A549 (cell line): ENCODE measurements around the gene CRYGB. TPM values are rescaled to one million over a fixed set of nuclear protein-coding genes. Genes with fewer than 3 reads are reported as not detected.

Source experiments
- ATAC-seq, 2 experiments: fragments of 200-7000 bp in 1 of 2; fragments of >200 bp in 1 of 2; cut with Nextera tagmentation in 1 of 2; cut with Tn5 transposase in 1 of 2; 3 replicates each; pipeline versions ENCODE4 v1.8.0 to v1.9.1; 2018 to 2020; ENCODE audit warnings: mild to moderate bottlenecking in 1 of 2, moderate library complexity in 1 of 2
- CTCF ChIA-PET: fragments of 300-600 bp; sonication (Branson Sonifier 250); formaldehyde crosslinking; extraction: SDS; loops from one replicate; lab custom pipeline; 2021; ENCODE audit warnings: antibody characterized with exemption, inconsistent platforms; lab: Yijun Ruan, JAX
- POLR2A ChIA-PET: fragments of 350-600 bp; formaldehyde crosslinking; extraction: SDS; loops from one replicate; lab custom pipeline; 2021; ENCODE audit warnings: antibody characterized with exemption, inconsistent platforms; lab: Yijun Ruan, JAX
- DNase-seq, 2 experiments: peaks; one replicate each; pipeline versions ENCODE4 v3.0.0 to v3.0.0-alpha.2; 2011 to 2016; ENCODE audit warnings: low read depth in 1 of 2, low spot score in 1 of 2
- FAIRE-seq: peaks from 2 replicates; lab custom pipeline; 2011; peaks lifted over from hg19 to GRCh38; lab: Jason Lieb, UNC
- H3K27ac ChIP-seq, 2 experiments: fragments of >200 bp; sonication (Bioruptor Twin); formaldehyde crosslinking; 3 replicates each; pipeline ENCODE4 v1.5.1; 2016 to 2017
- H3K4me1 ChIP-seq: fragments of >200 bp; sonication (Bioruptor Twin); formaldehyde crosslinking; 3 replicates; pipeline ENCODE4 v1.6.1; 2016
- H3K4me2 ChIP-seq: fragments of >200 bp; sonication (Bioruptor Twin); formaldehyde crosslinking; 3 replicates; pipeline ENCODE4 v1.6.1; 2016
- H3K4me3 ChIP-seq: fragments of >200 bp; sonication (Bioruptor Twin); formaldehyde crosslinking; 3 replicates; pipeline ENCODE4 v1.5.1; 2016
- H3K9me3 ChIP-seq: fragments of >200 bp; sonication (Bioruptor Twin); formaldehyde crosslinking; 3 replicates; pipeline ENCODE4 v1.6.1; 2016
- BHLHE40 ChIP-seq: IDR thresholded peaks from 2 replicates; pipeline ENCODE4 v1.6.1; 2012; ENCODE audit warnings: low read depth, low read length, inconsistent platforms
- CBX2 ChIP-seq: fragments of 200-600 bp; sonication (generic); IDR thresholded peaks from 2 replicates; pipeline ENCODE4 v1.6.1; 2016; ENCODE audit warnings: low read depth, mild to moderate bottlenecking, borderline replicate concordance
- CEBPB ChIP-seq, 2 experiments: fragments of >200 bp in 1 of 2; sonication (Bioruptor Twin) in 1 of 2; formaldehyde crosslinking in 1 of 2; IDR thresholded peaks; 2 replicates each; pipeline ENCODE4 v1.6.1; 2012 to 2016
- CHD2 ChIP-seq: fragments of 150-350 bp; IDR thresholded peaks from 2 replicates; pipeline ENCODE4 v1.6.1; 2014; ENCODE audit warnings: low read length; ENCODE audit not compliant: partially characterized antibody
- CHD4 ChIP-seq: fragments of 200-600 bp; sonication (generic); IDR thresholded peaks from 2 replicates; pipeline ENCODE4 v1.6.1; 2016; ENCODE audit warnings: antibody characterized with exemption, mild to moderate bottlenecking, borderline replicate concordance
- ESRRA ChIP-seq: fragments of 150-350 bp; IDR thresholded peaks from 2 replicates; pipeline ENCODE4 v1.6.1; 2014; ENCODE audit warnings: mild to moderate bottlenecking, low read length, borderline replicate concordance
- HDAC2 ChIP-seq: fragments of 200-600 bp; sonication (generic); IDR thresholded peaks from 2 replicates; pipeline ENCODE4 v1.6.1; 2016
- HEYL ChIP-seq: fragments of 250-450 bp; sonication (Bioruptor Pico); IDR thresholded peaks from 2 replicates; pipeline ENCODE4 v1.8.0; 2021; ENCODE audit warnings: mild to moderate bottlenecking, moderate library complexity
- JUNB ChIP-seq: fragments of >200 bp; sonication (Bioruptor Twin); formaldehyde crosslinking; IDR thresholded peaks from 2 replicates; pipeline ENCODE4 v1.6.1; 2016
- KDM5A ChIP-seq: fragments of 200-600 bp; sonication (generic); IDR thresholded peaks from 2 replicates; pipeline ENCODE4 v1.6.1; 2016; ENCODE audit warnings: antibody characterized with exemption, mild to moderate bottlenecking
- NFE2L2 ChIP-seq: fragments of 150-350 bp; conservative IDR thresholded peaks from 2 replicates; pipeline ENCODE4 v1.6.1; 2014; ENCODE audit warnings: low read length
- NR3C1 ChIP-seq: fragments of >200 bp; sonication (Bioruptor Twin); formaldehyde crosslinking; IDR thresholded peaks from 3 replicates; pipeline ENCODE4 v1.6.1; 2017
- PHF8 ChIP-seq: fragments of 200-600 bp; sonication (generic); IDR thresholded peaks from 2 replicates; pipeline ENCODE4 v1.6.1; 2016; ENCODE audit warnings: low read depth, mild to moderate bottlenecking, antibody characterized with exemption, moderate library complexity, borderline replicate concordance
- POLR2A ChIP-seq: IDR thresholded peaks from 2 replicates; pipeline ENCODE4 v1.6.1; 2012; ENCODE audit warnings: mild to moderate bottlenecking, low read length
- POLR2AphosphoS2 ChIP-seq: conservative IDR thresholded peaks from 2 replicates; pipeline ENCODE4 v1.6.1; 2012; ENCODE audit warnings: low read length, improper control_type of control experiment, inconsistent platforms
- RFX5 ChIP-seq: fragments of 450-650 bp; IDR thresholded peaks from 2 replicates; pipeline ENCODE4 v1.7.1; 2014; ENCODE audit warnings: antibody characterized with exemption, mild to moderate bottlenecking, moderate library complexity
- RNF2 ChIP-seq: fragments of 200-600 bp; sonication (generic); IDR thresholded peaks from 2 replicates; pipeline ENCODE4 v1.6.1; 2016; ENCODE audit warnings: low read depth, mild to moderate bottlenecking, antibody characterized with exemption, moderate library complexity, borderline replicate concordance
- SMC3 ChIP-seq: fragments of >200 bp; sonication (Bioruptor Twin); formaldehyde crosslinking; IDR thresholded peaks from 3 replicates; pipeline ENCODE4 v1.6.1; 2018; ENCODE audit warnings: inconsistent platforms
- TFCP2L1 ChIP-seq: fragments of 250-450 bp; sonication (Bioruptor Pico); IDR thresholded peaks from 2 replicates; pipeline ENCODE4 v1.5.0; 2021; ENCODE audit warnings: mild to moderate bottlenecking
- TP53 ChIP-seq: fragments of 250-450 bp; sonication (Bioruptor Pico); IDR thresholded peaks from 2 replicates; pipeline ENCODE4 v1.5.0; 2021; ENCODE audit warnings: mild to moderate bottlenecking, moderate library complexity
- ZFP36 ChIP-seq: fragments of 450-650 bp; IDR thresholded peaks from 2 replicates; pipeline ENCODE4 v1.6.1; 2014; ENCODE audit warnings: borderline replicate concordance; ENCODE audit not compliant: partially characterized antibody
- WGBS: methylation state at CpG from one replicate; pipeline ENCODE4 v1.1.6; 2017; ENCODE audit errors: missing lambda C conversion rate; 5-methylcytosine and 5-hydroxymethylcytosine counted together
- polyA plus RNA-seq, 4 experiments: library from polyadenylated mRNA; depleted of rRNA in 3 of 4; stranded (reverse); fragments of >200 nt; fragmentation: RNase III in 1 of 4; extraction: RNeasy Plus Mini Kit Qiagen cat#74134 plus additional on column Dnase treatment in 1 of 4; gene quantifications; 2 replicates in 3 of 4; 3 replicates in 1 of 4; pipeline ENCODE4 v1.2.3, GENCODE V29; 2011 to 2017
- TF ChIP-seq, protein P1 (sequence below): fragments of >200 bp; sonication (Bioruptor Twin); formaldehyde crosslinking; IDR thresholded peaks from 2 replicates; pipeline ENCODE4 v1.6.1; 2016
- TF ChIP-seq, protein P2 (sequence below): fragments of 150-350 bp; IDR thresholded peaks from 2 replicates; pipeline ENCODE4 v1.6.1; 2014; ENCODE audit warnings: low read depth, mild to moderate bottlenecking, low read length
- TF ChIP-seq, protein P3 (sequence below): fragments of 250-450 bp; sonication (Bioruptor Pico); IDR thresholded peaks from 2 replicates; pipeline ENCODE4 v1.5.0; 2020; ENCODE audit warnings: low read depth, mild to moderate bottlenecking, moderate library complexity
- TF ChIP-seq, protein P4 (sequence below): IDR thresholded peaks from 2 replicates; pipeline ENCODE4 v1.6.1; 2012; ENCODE audit warnings: low read depth, borderline replicate concordance
- TF ChIP-seq, protein P5 (sequence below): fragments of >200 bp; sonication (Bioruptor Twin); formaldehyde crosslinking; IDR thresholded peaks from 3 replicates; pipeline ENCODE4 v1.6.1; 2016

Gene CRYGB
- polyA plus RNA-seq, 2 of the 4 experiments (the other 2 are of a cell fraction), result not detected

DNA sequence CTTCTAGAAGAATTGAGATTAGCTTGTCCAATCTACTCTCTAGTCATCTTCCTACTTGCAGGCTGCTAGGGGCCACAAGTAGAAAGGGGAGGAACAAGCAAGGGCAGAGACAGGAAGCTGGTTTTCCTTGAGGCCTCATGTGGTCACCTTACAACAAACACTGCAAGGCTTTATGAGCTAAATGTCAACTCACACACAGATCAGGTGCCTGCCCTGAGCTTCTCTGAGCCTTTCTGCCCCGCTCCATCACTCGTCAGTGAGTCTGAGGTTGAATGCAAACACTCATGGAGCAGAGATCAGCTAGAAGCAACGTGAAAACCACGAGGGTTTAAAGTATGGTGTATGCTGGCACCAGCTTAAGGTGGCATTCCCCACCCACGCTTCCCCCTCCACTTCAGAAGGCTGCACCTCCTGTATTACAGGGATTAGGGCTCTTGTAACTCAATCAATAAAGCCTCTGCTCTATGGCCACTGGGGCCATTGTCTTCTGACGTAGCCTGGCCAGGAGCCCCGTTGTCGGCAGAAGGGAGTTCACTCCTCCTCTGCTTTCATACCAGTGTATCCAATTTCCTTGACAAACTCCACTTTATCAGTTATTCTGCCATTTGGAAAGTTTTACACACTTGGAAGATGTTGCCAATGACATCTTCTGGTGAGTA, 10.9 kb downstream of the CRYGB start:
- TF ChIP-seq CHD4, result no peak
- ChIA-PET CTCF (no interaction called here), POLR2A (no interaction called here)
- no peak for ATAC-seq
- Histone ChIP-seq H3K27ac (no peak overlapping the region), H3K9me3 (no peaks in the 10 kb centered on the region), H3K4me1 (no peaks in the 10 kb centered on the region), H3K4me3 (no peak overlapping the region), H3K4me2 (no peak overlapping the region)
- 32% methylated on average over 7 of the region's 8 CpGs for WGBS
- no peak for DNase-seq
- FAIRE-seq, result no peak

DNA sequence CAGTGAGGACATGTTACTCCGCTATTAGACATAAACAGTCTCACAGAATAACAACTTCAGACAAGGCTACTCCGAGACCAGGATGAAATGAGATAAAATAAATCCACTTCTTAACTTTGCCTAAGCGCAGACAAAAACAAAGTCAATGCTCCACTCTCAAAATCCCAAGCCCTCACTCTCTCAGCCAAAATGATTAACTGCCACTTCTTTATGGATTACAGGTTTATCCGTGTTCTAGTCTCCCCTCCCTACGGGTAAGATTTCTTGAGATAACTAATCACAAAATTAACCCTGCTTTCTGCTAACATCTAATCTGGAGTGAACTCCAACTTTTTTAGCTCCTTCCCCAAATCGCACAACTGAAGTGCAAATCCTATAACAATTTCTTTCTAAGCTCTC, 15.2 kb downstream of the CRYGB start:
- CTCF ChIA-PET, result no interaction called here
- 85% methylated on average over 6 of the region's 6 CpGs for WGBS
- ATAC-seq (no peak), FAIRE-seq (no peak), DNase-seq (no peak)
- H3K4me2 ChIP-seq, result no peak overlapping the region
- no peak overlapping the region for H3K4me3 ChIP-seq
- H3K9me3 ChIP-seq, result no peaks in the 10 kb centered on the region
- TF ChIP-seq, protein P1, sequence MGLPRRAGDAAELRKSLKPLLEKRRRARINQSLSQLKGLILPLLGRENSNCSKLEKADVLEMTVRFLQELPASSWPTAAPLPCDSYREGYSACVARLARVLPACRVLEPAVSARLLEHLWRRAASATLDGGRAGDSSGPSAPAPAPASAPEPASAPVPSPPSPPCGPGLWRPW, result no peak
- TF ChIP-seq POLR2A (no peak), CHD2 (no peak), CBX2 (no peak), KDM5A (no peak), JUNB (no peak), BHLHE40 (no peak), HDAC2 (no peak), ESRRA (no peak), NR3C1 (no peak), CEBPB (IDR thresholded peaks at IDR 0.05) (no peak), SMC3 (no peak), TFCP2L1 (no peak)
- TF ChIP-seq, protein P2, sequence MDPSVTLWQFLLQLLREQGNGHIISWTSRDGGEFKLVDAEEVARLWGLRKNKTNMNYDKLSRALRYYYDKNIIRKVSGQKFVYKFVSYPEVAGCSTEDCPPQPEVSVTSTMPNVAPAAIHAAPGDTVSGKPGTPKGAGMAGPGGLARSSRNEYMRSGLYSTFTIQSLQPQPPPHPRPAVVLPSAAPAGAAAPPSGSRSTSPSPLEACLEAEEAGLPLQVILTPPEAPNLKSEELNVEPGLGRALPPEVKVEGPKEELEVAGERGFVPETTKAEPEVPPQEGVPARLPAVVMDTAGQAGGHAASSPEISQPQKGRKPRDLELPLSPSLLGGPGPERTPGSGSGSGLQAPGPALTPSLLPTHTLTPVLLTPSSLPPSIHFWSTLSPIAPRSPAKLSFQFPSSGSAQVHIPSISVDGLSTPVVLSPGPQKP, result no peak
- TF ChIP-seq, protein P3, sequence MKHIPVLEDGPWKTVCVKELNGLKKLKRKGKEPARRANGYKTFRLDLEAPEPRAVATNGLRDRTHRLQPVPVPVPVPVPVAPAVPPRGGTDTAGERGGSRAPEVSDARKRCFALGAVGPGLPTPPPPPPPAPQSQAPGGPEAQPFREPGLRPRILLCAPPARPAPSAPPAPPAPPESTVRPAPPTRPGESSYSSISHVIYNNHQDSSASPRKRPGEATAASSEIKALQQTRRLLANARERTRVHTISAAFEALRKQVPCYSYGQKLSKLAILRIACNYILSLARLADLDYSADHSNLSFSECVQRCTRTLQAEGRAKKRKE (CRISPR knock-in tag), result no peak
- H3K27ac ChIP-seq, result no peak overlapping the region
- POLR2A ChIA-PET, result no interaction called here
- no peaks in the 10 kb centered on the region for H3K4me1 ChIP-seq

DNA sequence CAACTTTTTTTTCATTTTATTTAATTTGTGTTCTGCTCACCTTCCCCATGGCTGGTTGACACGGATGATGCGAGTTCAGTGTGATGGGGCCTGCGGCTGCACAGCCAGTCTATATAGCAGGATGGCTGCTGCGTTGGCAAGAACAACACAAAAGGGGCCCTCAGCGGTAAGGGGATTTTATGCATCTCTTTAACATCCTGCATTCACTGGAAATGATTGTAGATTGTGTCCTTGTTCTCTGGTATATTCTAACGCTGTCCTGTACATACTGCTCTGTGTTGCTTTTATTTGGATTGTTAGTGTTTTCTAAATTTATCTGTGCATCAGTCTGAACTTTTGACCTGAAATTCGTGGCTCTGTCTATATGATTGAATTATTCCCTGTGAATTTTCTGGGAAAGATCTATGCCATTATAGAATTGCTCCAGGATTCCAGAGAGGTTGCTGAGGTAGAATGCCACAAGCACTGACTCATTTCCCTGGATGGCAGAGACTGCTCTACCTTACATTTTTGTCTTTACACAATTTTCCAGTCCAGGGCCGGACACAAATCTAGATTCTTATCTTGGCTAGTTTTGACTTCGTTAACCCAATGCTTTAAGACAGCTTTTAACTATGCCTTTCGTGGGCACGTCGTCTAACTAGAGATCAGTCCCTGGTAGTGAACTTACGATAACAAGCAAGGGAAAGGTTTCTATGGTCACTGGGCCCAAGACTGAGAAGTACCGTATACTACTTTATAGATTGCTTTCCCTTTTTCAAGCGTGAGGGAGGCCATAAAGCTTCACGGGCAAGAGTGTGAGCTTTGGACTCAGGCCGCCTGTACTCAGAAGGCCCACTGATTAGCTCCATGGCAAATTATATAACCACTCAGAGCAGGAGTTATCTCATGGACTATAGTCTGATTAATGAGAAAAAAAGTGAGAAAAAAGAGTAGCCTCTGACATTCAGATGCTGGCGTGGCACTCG, 15.9 kb downstream of the CRYGB start, which contains the start of gene CRYGC:
TSS of gene CRYGC (minus strand) at position 85 of the 968 bp plus-strand sequence. CDS start at position 49, 36 bp downstream.
- POLR2A ChIA-PET, result no interaction called here
- 71% methylated on average over 19 of the region's 19 CpGs for WGBS
- no peak within 1 kb of the TSS for H3K27ac ChIP-seq
- peak in 1 of 2 experiments; percentile 32; a peak in 1 of 6 replicates for ATAC-seq
- H3K9me3 ChIP-seq, result no peaks in the 10 kb centered on the region
- CTCF ChIA-PET, result no interaction called here
- TF ChIP-seq HEYL, result no peak
- DNase-seq, result no peak
- H3K4me3 ChIP-seq, result no peak within 1 kb of the TSS
- no peak within 1 kb of the TSS for H3K4me2 ChIP-seq
- no peak for FAIRE-seq
- H3K4me1 ChIP-seq, result no peaks in the 10 kb centered on the region

DNA sequence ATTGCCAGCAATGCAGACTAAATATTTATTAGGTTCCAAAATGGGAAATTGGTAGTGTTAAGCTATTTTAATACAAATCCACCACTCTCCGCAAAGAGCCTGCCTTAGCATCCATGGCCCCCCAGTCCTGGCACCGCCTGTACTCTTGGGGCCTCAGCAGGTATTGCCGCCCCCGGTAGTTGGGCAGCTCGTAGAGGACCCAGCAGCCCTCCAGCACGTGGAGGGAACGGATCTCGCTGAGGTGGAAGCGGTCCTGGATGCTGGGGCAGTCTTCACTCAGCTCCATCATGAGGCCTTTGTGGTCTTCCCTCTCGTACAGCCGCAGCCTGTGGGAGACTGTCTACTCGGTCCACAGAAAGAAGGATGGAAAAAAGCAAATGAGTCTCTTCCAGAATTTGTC, 17.8 kb downstream of the CRYGB start:
- Histone ChIP-seq H3K9me3 (no peaks in the 10 kb centered on the region), H3K4me3 (no peak overlapping the region), H3K27ac (no peak overlapping the region), H3K4me1 (no peaks in the 10 kb centered on the region), H3K4me2 (no peak overlapping the region)
- CTCF ChIA-PET, result interaction anchor here (1.1 kb wide), 1 partner anchor 126 kb away, joined by 3 read pairs; no protein-coding TSS in a partner anchor
- POLR2A ChIA-PET, result no interaction called here
- ATAC-seq (no peak), FAIRE-seq (no peak), DNase-seq (no peak)
- WGBS, result 90% methylated on average over 5 of the region's 12 CpGs
- no peak for TF ChIP-seq RFX5
- TF ChIP-seq NR3C1, result no peak
- no peak for TF ChIP-seq PHF8
- no peak for TF ChIP-seq SMC3
- TF ChIP-seq POLR2AphosphoS2, result no peak
- TF ChIP-seq, protein P4, sequence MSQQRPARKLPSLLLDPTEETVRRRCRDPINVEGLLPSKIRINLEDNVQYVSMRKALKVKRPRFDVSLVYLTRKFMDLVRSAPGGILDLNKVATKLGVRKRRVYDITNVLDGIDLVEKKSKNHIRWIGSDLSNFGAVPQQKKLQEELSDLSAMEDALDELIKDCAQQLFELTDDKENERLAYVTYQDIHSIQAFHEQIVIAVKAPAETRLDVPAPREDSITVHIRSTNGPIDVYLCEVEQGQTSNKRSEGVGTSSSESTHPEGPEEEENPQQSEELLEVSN, result no peak
- TF ChIP-seq JUNB, result no peak
- no peak for TF ChIP-seq NFE2L2
- TF ChIP-seq BHLHE40, result no peak
- no peak for TF ChIP-seq ZFP36
- no peak for TF ChIP-seq ESRRA
- TF ChIP-seq, protein P5, sequence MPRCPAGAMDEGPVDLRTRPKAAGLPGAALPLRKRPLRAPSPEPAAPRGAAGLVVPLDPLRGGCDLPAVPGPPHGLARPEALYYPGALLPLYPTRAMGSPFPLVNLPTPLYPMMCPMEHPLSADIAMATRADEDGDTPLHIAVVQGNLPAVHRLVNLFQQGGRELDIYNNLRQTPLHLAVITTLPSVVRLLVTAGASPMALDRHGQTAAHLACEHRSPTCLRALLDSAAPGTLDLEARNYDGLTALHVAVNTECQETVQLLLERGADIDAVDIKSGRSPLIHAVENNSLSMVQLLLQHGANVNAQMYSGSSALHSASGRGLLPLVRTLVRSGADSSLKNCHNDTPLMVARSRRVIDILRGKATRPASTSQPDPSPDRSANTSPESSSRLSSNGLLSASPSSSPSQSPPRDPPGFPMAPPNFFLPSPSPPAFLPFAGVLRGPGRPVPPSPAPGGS, result no peak
- TF ChIP-seq TP53, result no peak
- no peak for TF ChIP-seq RNF2
- TF ChIP-seq HDAC2, result no peak
